Lower lobe of right lung (tissue), 2 donors: Measurements from ENCODE around the gene DCC. TPM values are rescaled to one million over a fixed set of nuclear protein-coding genes. Genes with fewer than 3 reads are reported as not detected.

Source experiments
- ATAC-seq, 2 donors: fragments of 200-7000 bp; cut with Tn5 transposase; one replicate each; pipeline ENCODE4 v1.9.1; 2020 to 2022; ENCODE audit warnings: mild to moderate bottlenecking in 2 of 2, moderate library complexity in 2 of 2
- DNase-seq: peaks from one replicate; pipeline ENCODE4 v3.0.0-alpha.2; 2020
- H3K27ac ChIP-seq: fragments of 200-600 bp; one replicate; pipeline ENCODE4 v1.8.0; 2022
- H3K27me3 ChIP-seq: fragments of 200-600 bp; one replicate; pipeline ENCODE4 v1.8.0; 2022; ENCODE audit warnings: low read depth
- H3K36me3 ChIP-seq: fragments of 200-600 bp; one replicate; pipeline ENCODE4 v1.8.0; 2022; ENCODE audit warnings: mild to moderate bottlenecking
- H3K4me1 ChIP-seq: fragments of 200-600 bp; one replicate; pipeline ENCODE4 v1.8.0; 2022
- H3K4me3 ChIP-seq: fragments of 200-600 bp; one replicate; pipeline ENCODE4 v1.8.0; 2022; ENCODE audit warnings: mild to moderate bottlenecking
- H3K9me3 ChIP-seq: fragments of 200-600 bp; one replicate; pipeline ENCODE4 v1.8.0; 2022
- intact Hi-C: fragments of 100-400 bp; cut with DNase I; formaldehyde crosslinking; loops from one replicate; pipeline ENCODE4 v1.11.0; 2022
- total RNA-seq: library from RNA; stranded (reverse); fragmentation: NEBNext Ultra II Directional; extraction: Animal tissue kit (Norgen Biotek cat#: 25700); gene quantifications from one replicate; pipeline ENCODE4 v1.2.1, GENCODE V29; 2021
- TF ChIP-seq, protein P1 (sequence below): fragments of 200-600 bp; IDR thresholded peaks from one replicate; pipeline ENCODE4 v1.8.0; 2022; ENCODE audit warnings: antibody characterized with exemption, mild to moderate bottlenecking
- donor health status: DM: no; HTN: yes; CAD: no; lungs with severe emphysema.

Gene DCC
- total RNA-seq, 1 donor from 2014 or later: 4.5 TPM

DNA sequence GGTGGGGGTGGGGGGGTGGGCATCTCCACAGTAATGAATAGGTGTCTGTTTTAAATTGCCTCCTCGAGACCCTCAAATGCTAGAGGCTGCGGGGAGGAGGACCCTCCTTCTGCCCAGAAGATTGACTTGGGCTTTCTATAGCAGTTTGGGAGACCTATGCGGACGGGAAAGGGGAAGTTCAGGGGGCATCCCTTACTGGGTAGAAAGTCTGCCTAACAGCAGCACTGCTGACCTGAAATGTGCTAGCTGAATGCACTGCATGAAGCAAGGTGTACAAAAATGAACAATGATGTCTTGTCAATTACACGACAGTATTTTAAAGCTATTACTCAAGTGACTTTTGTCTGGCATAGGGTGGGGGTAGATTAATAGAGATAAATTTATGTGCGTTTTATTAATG is 2.5 kb downstream of the DCC start:
- Histone ChIP-seq H3K36me3 (no peaks in the 10 kb centered on the region), H3K27ac (no peak overlapping the region), H3K9me3 (no peaks in the 10 kb centered on the region), H3K4me1 (no peaks in the 10 kb centered on the region), H3K4me3 (no peak overlapping the region), H3K27me3 (peaks cover 45% of the 10 kb centered on the region)
- ATAC-seq (no peak), DNase-seq (no peak)
- intact Hi-C loops: no loop called here
- TF ChIP-seq, protein P1, sequence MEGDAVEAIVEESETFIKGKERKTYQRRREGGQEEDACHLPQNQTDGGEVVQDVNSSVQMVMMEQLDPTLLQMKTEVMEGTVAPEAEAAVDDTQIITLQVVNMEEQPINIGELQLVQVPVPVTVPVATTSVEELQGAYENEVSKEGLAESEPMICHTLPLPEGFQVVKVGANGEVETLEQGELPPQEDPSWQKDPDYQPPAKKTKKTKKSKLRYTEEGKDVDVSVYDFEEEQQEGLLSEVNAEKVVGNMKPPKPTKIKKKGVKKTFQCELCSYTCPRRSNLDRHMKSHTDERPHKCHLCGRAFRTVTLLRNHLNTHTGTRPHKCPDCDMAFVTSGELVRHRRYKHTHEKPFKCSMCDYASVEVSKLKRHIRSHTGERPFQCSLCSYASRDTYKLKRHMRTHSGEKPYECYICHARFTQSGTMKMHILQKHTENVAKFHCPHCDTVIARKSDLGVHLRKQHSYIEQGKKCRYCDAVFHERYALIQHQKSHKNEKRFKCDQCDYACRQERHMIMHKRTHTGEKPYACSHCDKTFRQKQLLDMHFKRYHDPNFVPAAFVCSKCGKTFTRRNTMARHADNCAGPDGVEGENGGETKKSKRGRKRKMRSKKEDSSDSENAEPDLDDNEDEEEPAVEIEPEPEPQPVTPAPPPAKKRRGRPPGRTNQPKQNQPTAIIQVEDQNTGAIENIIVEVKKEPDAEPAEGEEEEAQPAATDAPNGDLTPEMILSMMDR: no peak

DNA sequence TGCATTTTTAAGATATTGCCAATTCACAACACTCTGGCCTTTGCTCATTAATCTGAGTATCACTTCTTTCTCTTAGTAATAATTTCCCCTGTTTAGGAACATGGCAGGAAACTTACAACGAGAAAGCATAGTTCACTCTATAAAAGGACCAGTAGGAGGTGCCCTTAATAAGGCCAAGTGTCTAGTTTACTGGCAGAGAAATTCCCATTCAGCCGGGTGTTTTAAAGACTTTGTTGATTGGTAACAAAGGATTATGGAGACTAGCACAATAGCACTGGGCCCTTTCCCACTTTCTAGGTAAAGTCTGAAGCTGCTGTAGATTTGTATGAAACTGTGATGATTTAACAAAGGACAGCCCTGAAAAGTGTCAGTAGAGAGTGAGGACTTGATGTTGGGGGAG is 3.1 kb downstream of the DCC start:
- intact Hi-C loops: no loop called here
- DNase-seq (no peak), ATAC-seq (peak in 1 of 2 donors; percentile 25)
- no peak overlapping the region for H3K27ac ChIP-seq
- H3K27me3 ChIP-seq: peaks cover 45% of the 10 kb centered on the region
- H3K4me3 ChIP-seq: no peak overlapping the region
- H3K4me1 ChIP-seq: no peaks in the 10 kb centered on the region
- no peaks in the 10 kb centered on the region for H3K36me3 ChIP-seq
- H3K9me3 ChIP-seq: no peaks in the 10 kb centered on the region
- TF ChIP-seq, protein P1: no peak

DNA sequence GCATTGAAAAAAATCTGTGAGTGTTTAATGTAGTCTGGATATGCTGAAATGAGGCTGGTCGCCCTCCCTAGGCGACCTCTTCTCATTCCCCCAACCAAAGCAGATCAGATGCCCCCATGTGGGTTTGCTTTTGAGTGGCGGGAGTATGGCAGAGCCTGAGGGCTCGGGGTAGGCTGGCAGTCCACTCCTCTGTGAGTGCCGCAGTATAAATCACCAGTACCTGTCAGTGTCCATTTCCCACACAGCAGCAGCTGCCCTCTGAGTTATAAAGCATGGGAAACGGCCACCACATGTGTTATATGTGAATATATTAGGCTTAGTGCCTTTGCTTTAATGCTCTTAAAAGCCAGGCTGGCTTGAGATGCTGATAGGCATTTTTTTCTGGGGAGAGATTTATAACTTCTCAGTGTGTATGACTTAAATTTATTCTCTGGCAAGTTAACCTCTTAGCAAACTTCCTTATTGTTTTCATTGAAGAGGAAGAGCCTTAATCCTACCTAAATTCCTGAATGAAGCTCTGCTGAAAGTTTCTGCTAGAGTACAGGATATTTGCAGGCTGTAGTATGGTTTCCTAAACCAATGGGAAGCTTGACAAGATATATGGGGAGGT is 3.8 kb downstream of the DCC start:
- H3K4me3 ChIP-seq: no peak overlapping the region
- peaks cover 38% of the 10 kb centered on the region for H3K27me3 ChIP-seq

DNA sequence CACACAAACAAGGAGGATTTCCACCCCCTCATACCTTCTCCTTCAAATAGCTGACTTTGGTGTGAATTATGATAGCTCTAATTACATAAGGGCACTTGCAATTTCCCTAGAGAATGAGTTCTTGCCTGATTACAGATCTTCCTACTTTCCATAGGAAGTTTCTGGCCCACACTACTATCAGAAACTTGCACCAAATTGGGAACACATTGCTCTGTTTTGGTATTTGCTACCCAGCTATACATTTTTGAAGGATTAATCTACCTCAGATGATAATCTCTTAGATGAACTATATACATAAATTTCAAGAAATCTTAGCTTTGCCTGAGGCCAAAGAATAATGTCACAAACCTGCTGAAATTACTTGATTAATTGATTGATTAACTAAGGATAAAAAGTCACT is 4.9 kb downstream of the DCC start:
- no peak overlapping the region for H3K27ac ChIP-seq
- no peaks in the 10 kb centered on the region for H3K9me3 ChIP-seq
- peaks cover 28% of the 10 kb centered on the region for H3K27me3 ChIP-seq
- no peak overlapping the region for H3K4me3 ChIP-seq
- H3K36me3 ChIP-seq: no peaks in the 10 kb centered on the region
- DNase-seq: no peak
- TF ChIP-seq, protein P1: no peak
- no peak for ATAC-seq
- intact Hi-C loops: no loop called here
- H3K4me1 ChIP-seq: no peaks in the 10 kb centered on the region

More for the DNA sequence above, 3.8 kb downstream of the DCC start:
- TF ChIP-seq, protein P1: no peak
- intact Hi-C loops: no loop called here
- Histone ChIP-seq H3K36me3 (no peaks in the 10 kb centered on the region), H3K4me1 (no peaks in the 10 kb centered on the region), H3K9me3 (no peaks in the 10 kb centered on the region), H3K27ac (no peak overlapping the region)
- DNase-seq (no peak), ATAC-seq (no peak)

DNA sequence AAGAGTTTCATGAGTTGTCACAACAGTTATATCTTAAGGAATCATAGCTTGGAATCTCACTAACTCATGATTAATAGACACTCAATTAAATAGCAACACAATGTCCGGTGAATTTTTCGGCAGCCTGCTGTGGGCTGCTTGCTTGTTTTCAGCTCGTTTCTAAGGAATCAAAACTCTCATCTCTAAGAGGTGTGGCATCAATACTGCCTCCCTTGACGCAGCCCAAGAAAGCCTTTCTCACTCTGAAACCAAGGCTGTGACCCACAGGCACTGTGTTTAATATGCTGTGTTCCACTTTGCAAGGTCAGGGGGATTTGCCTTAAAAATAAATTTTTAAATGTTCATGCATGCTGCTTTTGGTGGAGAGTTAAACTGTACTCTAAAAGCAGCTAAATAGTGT is 5.4 kb downstream of the DCC start:
- DNase-seq: no peak
- intact Hi-C loops: no loop called here

More for the DNA sequence above, 5.4 kb downstream of the DCC start:
- H3K4me1 ChIP-seq: no peaks in the 10 kb centered on the region
- H3K27me3 ChIP-seq: peaks cover 22% of the 10 kb centered on the region
- no peaks in the 10 kb centered on the region for H3K9me3 ChIP-seq
- TF ChIP-seq, protein P1: no peak
- ATAC-seq: no peak
- no peak overlapping the region for H3K27ac ChIP-seq
- H3K36me3 ChIP-seq: no peaks in the 10 kb centered on the region
- H3K4me3 ChIP-seq: no peak overlapping the region
